Activated CD8-positive, alpha-beta T cell treated with anti-CD3 and anti-CD28 coated beads for 36 hours (primary cell): ENCODE data around the gene LMOD3. TPM values are rescaled to one million over a fixed set of nuclear protein-coding genes. Genes with fewer than 3 reads are reported as not detected.

Experiments
- ATAC-seq: fragments of 200-7000 bp; cut with Tn5 transposase; one replicate; pipeline ENCODE4 v1.10.0; 2021; ENCODE audit warnings: mild to moderate bottlenecking, moderate library complexity
- CTCF ChIA-PET: fragments of 350-600 bp; sonication (Branson Sonifier 250); formaldehyde crosslinking; loops from one replicate; lab custom pipeline; 2021; ENCODE audit warnings: antibody characterized with exemption; lab: Charles Lee
- POLR2A ChIA-PET: fragments of 350-600 bp; sonication (Branson Sonifier 250); formaldehyde crosslinking; loops from one replicate; lab custom pipeline; 2021; ENCODE audit warnings: antibody characterized with exemption; lab: Charles Lee
- DNase-seq: peaks from one replicate; pipeline ENCODE4 v3.0.0-alpha.2; 2020
- H3K27ac Mint-ChIP-seq: one replicate; pipeline ENCODE4 v1.8.0; 2021; ENCODE audit warnings: mild to moderate bottlenecking, mixed read lengths
- H3K27me3 Mint-ChIP-seq: one replicate; pipeline ENCODE4 v1.8.0; 2021; ENCODE audit warnings: mixed read lengths
- H3K36me3 Mint-ChIP-seq: one replicate; pipeline ENCODE4 v1.8.0; 2021; ENCODE audit warnings: low read depth, mixed read lengths
- H3K4me1 Mint-ChIP-seq: one replicate; pipeline ENCODE4 v1.8.0; 2021; ENCODE audit warnings: low read depth, mixed read lengths
- H3K4me3 Mint-ChIP-seq: one replicate; pipeline ENCODE4 v1.8.0; 2021; ENCODE audit warnings: mild to moderate bottlenecking, moderate library complexity, mixed read lengths
- H3K9me3 Mint-ChIP-seq: one replicate; pipeline ENCODE4 v1.8.0; 2021; ENCODE audit warnings: mixed read lengths
- CTCF ChIP-seq: fragments of 200-600 bp; IDR thresholded peaks from one replicate; pipeline ENCODE4 v1.8.0; 2022; ENCODE audit warnings: antibody characterized with exemption, mild to moderate bottlenecking
- intact Hi-C: fragments of 100-400 bp; cut with micrococcal nuclease; formaldehyde crosslinking; loops from one replicate; pipeline ENCODE4 v1.10.0; 2022
- total RNA-seq, 2 experiments: library from RNA; stranded (reverse); gene quantifications; one replicate each; pipeline ENCODE4 v1.2.3, GENCODE V29; 2021

Gene LMOD3
- total RNA-seq, 2 experiments from 2014 or later = not detected

DNA sequence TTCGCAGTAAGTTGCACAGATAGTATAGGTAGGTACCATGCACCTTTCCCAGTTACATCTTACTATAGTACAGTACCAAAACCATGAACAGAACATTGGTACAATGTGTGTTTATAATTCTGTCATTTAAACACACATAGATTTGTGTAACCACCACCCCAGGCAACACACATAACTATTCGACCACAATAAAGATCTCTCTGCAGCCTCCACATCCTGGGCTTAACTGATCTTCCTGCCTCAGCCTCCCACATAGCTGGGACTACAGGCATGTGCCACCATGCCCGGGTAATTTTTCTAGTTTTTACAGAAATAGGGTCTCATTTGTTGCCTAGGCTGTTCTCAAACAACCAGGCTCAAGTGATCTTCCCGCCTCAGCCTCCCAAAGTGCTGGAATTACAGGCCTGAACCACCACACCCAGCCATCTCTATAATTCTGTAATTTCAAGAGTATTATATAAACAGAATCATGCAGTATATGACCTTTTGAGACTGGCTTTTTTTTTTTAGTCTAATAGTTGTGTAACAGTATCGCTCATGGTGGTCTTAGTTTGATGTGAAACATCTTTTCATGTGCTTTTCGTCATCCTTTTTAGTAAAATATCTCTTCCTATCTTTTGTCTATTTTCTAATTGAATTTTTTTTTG lies 57.0 kb downstream of the LMOD3 start:
- Mint-ChIP-seq H3K27ac (peak overlapping the region; percentile 80), H3K27me3 (no peaks in the 10 kb centered on the region), H3K9me3 (peaks cover 5% of the 10 kb centered on the region), H3K4me3 (no peak overlapping the region), H3K36me3 (peaks cover 48% of the 10 kb centered on the region), H3K4me1 (peaks cover 35% of the 10 kb centered on the region)
- ATAC-seq (peak; percentile 85), DNase-seq (no peak)
- intact Hi-C loops = no loop called here
- POLR2A ChIA-PET = interaction anchor here (0.5 to 4.2 kb wide), 5 partner anchors 13 to 34 kb away, joined by 3 to 24 read pairs (median 3); partner anchors contain the start of genes TMF1 and UBA3
- CTCF ChIA-PET = interaction anchor here (0.7 to 1.5 kb wide), 2 partner anchors 13 to 241 kb away, joined by 3 read pairs; no protein-coding TSS in a partner anchor
- no peak for TF ChIP-seq CTCF

DNA sequence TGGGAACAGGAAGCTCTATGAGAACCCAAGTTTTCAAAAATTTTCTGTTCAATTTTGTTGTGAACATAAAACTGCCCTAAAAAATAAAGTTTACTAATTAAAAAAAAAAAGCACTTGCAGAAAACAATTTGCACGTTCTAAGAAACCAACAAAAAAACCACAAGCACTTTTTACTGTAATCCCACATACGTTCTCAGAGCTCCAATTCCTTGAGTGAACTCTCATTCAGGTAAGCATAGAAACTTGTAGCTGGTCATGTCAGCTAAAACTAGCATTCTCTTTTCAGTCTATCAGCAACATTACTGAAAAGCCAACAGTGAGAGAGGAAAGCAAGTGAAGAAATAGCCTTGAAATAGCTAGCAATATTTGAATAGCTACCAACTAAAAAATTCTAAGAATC lies 58.8 kb downstream of the LMOD3 start:
- ChIA-PET CTCF (interaction anchor here (1.6 to 3.1 kb wide), 3 partner anchors 12 to 25 kb away, joined by 4 to 15 read pairs (median 5); partner anchors contain the start of gene TMF1), POLR2A (interaction anchor here (1.3 to 4.2 kb wide), 3 partner anchors 11 to 21 kb away, joined by 3 to 24 read pairs (median 6); partner anchors contain the start of genes TMF1 and UBA3)
- no peak for DNase-seq
- Mint-ChIP-seq H3K27ac (peak overlapping the region; percentile 52), H3K9me3 (peaks cover 6% of the 10 kb centered on the region), H3K4me1 (peaks cover 48% of the 10 kb centered on the region), H3K36me3 (peaks cover 57% of the 10 kb centered on the region), H3K27me3 (no peaks in the 10 kb centered on the region), H3K4me3 (no peak overlapping the region)
- no peak for TF ChIP-seq CTCF
- ATAC-seq = no peak
- intact Hi-C loops = no loop called here

GRCh38 chr3:69059688-69060087 lies 62.7 kb downstream of the LMOD3 start:
- intact Hi-C loops = no loop called here
- ATAC-seq = no peak

GRCh38 chr3:69058947-69059224 lies 63.5 kb downstream of the LMOD3 start:
- ATAC-seq = no peak
- intact Hi-C loops = no loop called here
- CTCF ChIA-PET = interaction anchor here (1.3 kb wide), 1 partner anchor 62 kb away, joined by 3 read pairs; no protein-coding TSS in a partner anchor

More at GRCh38 chr3:69059688-69060087, 62.7 kb downstream of the LMOD3 start:
- POLR2A ChIA-PET = interaction anchor here (0.6 to 1.7 kb wide), 5 partner anchors 8 to 35 kb away, joined by 3 to 7 read pairs (median 4); partner anchors contain the start of gene TMF1
- Mint-ChIP-seq H3K4me3 (no peak overlapping the region), H3K4me1 (peaks cover 38% of the 10 kb centered on the region), H3K36me3 (peaks cover 59% of the 10 kb centered on the region), H3K9me3 (peaks cover 6% of the 10 kb centered on the region), H3K27me3 (no peaks in the 10 kb centered on the region), H3K27ac (peak overlapping the region; percentile 93)
- DNase-seq = no peak
- CTCF ChIA-PET = interaction anchor here (1.0 to 1.6 kb wide), 4 partner anchors 21 to 247 kb away, joined by 3 to 4 read pairs (median 4); partner anchors contain the start of gene UBA3
- no peak for TF ChIP-seq CTCF

More at GRCh38 chr3:69058947-69059224, 63.5 kb downstream of the LMOD3 start:
- no peak for TF ChIP-seq CTCF
- Mint-ChIP-seq H3K27ac (peak overlapping the region; percentile 93), H3K4me1 (peaks cover 31% of the 10 kb centered on the region), H3K36me3 (peaks cover 57% of the 10 kb centered on the region), H3K9me3 (peaks cover 6% of the 10 kb centered on the region), H3K4me3 (no peak overlapping the region), H3K27me3 (no peaks in the 10 kb centered on the region)
- POLR2A ChIA-PET = interaction anchor here (0.6 to 1.2 kb wide), 5 partner anchors 11 to 43 kb away, joined by 3 to 5 read pairs (median 3); no protein-coding TSS in a partner anchor
- DNase-seq = no peak
